HG03460 (cell line): Measurements from ENCODE around the gene SKAP2.

ENCODE experiments used
- ATAC-seq: cut with Tn5 transposase; IDR thresholded peaks from one replicate; pipeline ENCODE4 v1.9.1; 2021; ENCODE audit not compliant: unreplicated experiment

The SKAP2 gene

GRCh38 chr7:26864309-26865093 lies at the start of gene SKAP2:
SKAP2 (minus strand) TSS chr7:26864590; CDS start chr7:26864429, 161 bp downstream.
- peak; percentile 92 for ATAC-seq

- ATAC-seq, result no peak
Observed at GRCh38 chr7:26912933-26913536, 48.6 kb upstream of the SKAP2 start.

- ATAC-seq, result no peak
Observed at GRCh38 chr7:26912338-26912737, 47.9 kb upstream of the SKAP2 start.

GRCh38 chr7:26910221-26910620 lies 45.8 kb upstream of the SKAP2 start:
- no peak for ATAC-seq

- no peak for ATAC-seq
Observed at GRCh38 chr7:26900251-26900650, 35.9 kb upstream of the SKAP2 start.

GRCh38 chr7:26899519-26899918 lies 35.1 kb upstream of the SKAP2 start:
- ATAC-seq, result no peak

- no peak for ATAC-seq
Observed at GRCh38 chr7:26898891-26899290, 34.5 kb upstream of the SKAP2 start.

- ATAC-seq, result no peak
Observed at GRCh38 chr7:26897928-26898327, 33.5 kb upstream of the SKAP2 start.

- no peak for ATAC-seq
Observed at GRCh38 chr7:26891400-26892350, 27.3 kb upstream of the SKAP2 start.

GRCh38 chr7:26880852-26881251 lies 16.5 kb upstream of the SKAP2 start:
- ATAC-seq, result no peak

- no peak for ATAC-seq
Observed at GRCh38 chr7:26879671-26880070, 15.3 kb upstream of the SKAP2 start.

- ATAC-seq, result no peak
Observed at GRCh38 chr7:26868841-26869495, 4.6 kb upstream of the SKAP2 start.

- ATAC-seq, result peak; percentile 31
Observed at GRCh38 chr7:26865094-26865388, 651 bp upstream of the SKAP2 start.

- ATAC-seq, result no peak
Observed at GRCh38 chr7:26863518-26864308, 677 bp downstream of the SKAP2 start.

- no peak for ATAC-seq
Observed at GRCh38 chr7:26862834-26863233, 1.6 kb downstream of the SKAP2 start.

GRCh38 chr7:26861050-26861449 lies 3.3 kb downstream of the SKAP2 start:
- ATAC-seq, result no peak

GRCh38 chr7:26860361-26860760 lies 4.0 kb downstream of the SKAP2 start:
- ATAC-seq, result no peak

- ATAC-seq, result no peak
Observed at GRCh38 chr7:26859720-26860119, 4.7 kb downstream of the SKAP2 start.

GRCh38 chr7:26858735-26859134 lies 5.7 kb downstream of the SKAP2 start:
- ATAC-seq, result no peak

GRCh38 chr7:26858241-26858715 lies 6.1 kb downstream of the SKAP2 start:
- ATAC-seq, result no peak
